ENCODE results near the gene RTCA.
A peak's percentile ranks its signal among the peaks of the same experiment; 100 is the strongest.
"Not testable (repeated sequence)": the region's sequence is repeated elsewhere in the genome, so short reads cannot be mapped to it uniquely, and the experiment has no call there.

The RTCA gene

GRCh38 chr1:100264081-100264480 lies 1.9 kb upstream of the RTCA start:
- DNase-seq = not testable (repeated sequence)

- DNase-seq = peak in 1 of 2 experiments; percentile 46
Observed at GRCh38 chr1:100265562-100265930, 470 bp upstream of the RTCA start.

- DNase-seq = no peak
Observed at GRCh38 chr1:100266741-100267140, 725 bp downstream of the RTCA start.

GRCh38 chr1:100267284-100267683 lies 1.3 kb downstream of the RTCA start:
- no peak for DNase-seq

GRCh38 chr1:100268202-100268601 lies 2.2 kb downstream of the RTCA start:
- DNase-seq = no peak

- DNase-seq = peak in 1 of 2 experiments; percentile 2
Observed at GRCh38 chr1:100277866-100278265, 11.8 kb downstream of the RTCA start.

- no peak for DNase-seq
Observed at GRCh38 chr1:100279358-100279923, 13.4 kb downstream of the RTCA start.

GRCh38 chr1:100279954-100280682 lies 14.1 kb downstream of the RTCA start:
- no peak for DNase-seq

GRCh38 chr1:100284591-100284990 lies 18.6 kb downstream of the RTCA start:
- DNase-seq = no peak

GRCh38 chr1:100287162-100287561 lies 21.1 kb downstream of the RTCA start:
- no peak for DNase-seq

- no peak for DNase-seq
Observed at GRCh38 chr1:100290291-100290690, 24.3 kb downstream of the RTCA start.

GRCh38 chr1:100292711-100293110 lies 26.7 kb downstream of the RTCA start:
- DNase-seq = no peak

- DNase-seq = no peak
Observed at GRCh38 chr1:100296140-100296539, 30.1 kb downstream of the RTCA start.

GRCh38 chr1:100296997-100297396 lies 31.0 kb downstream of the RTCA start:
- not testable (repeated sequence) for DNase-seq

GRCh38 chr1:100298512-100298911 lies 32.5 kb downstream of the RTCA start:
- no peak for DNase-seq

GRCh38 chr1:100299521-100300222 lies 33.7 kb downstream of the RTCA start:
- no peak for DNase-seq

GRCh38 chr1:100300691-100301090 lies 34.7 kb downstream of the RTCA start:
- no peak for DNase-seq

- DNase-seq = no peak
Observed at GRCh38 chr1:100302739-100303138, 36.7 kb downstream of the RTCA start.

- DNase-seq = no peak
Observed at GRCh38 chr1:100304227-100304626, 38.2 kb downstream of the RTCA start.

- DNase-seq = no peak
Observed at GRCh38 chr1:100304921-100305320, 38.9 kb downstream of the RTCA start.

GRCh38 chr1:100305954-100306353 lies 39.9 kb downstream of the RTCA start:
- no peak for DNase-seq

- DNase-seq = no peak
Observed at GRCh38 chr1:100306735-100307313, 40.8 kb downstream of the RTCA start.

GRCh38 chr1:100308777-100309176 lies 42.8 kb downstream of the RTCA start:
- DNase-seq = no peak

- no peak for DNase-seq
Observed at GRCh38 chr1:100309863-100310262, 43.8 kb downstream of the RTCA start.
